Measurements from ENCODE around the gene DPF1. TPM values are rescaled to one million over a fixed set of nuclear protein-coding genes. Genes with fewer than 3 reads are reported as not detected.

The DPF1 gene
- total and polyA plus RNA-seq, 10 of the 15 experiments (the other 5 are each of a cell fraction or from before 2014, with no cell fraction given), result 0.11 to 4.3 (median 2.4) TPM

DNA sequence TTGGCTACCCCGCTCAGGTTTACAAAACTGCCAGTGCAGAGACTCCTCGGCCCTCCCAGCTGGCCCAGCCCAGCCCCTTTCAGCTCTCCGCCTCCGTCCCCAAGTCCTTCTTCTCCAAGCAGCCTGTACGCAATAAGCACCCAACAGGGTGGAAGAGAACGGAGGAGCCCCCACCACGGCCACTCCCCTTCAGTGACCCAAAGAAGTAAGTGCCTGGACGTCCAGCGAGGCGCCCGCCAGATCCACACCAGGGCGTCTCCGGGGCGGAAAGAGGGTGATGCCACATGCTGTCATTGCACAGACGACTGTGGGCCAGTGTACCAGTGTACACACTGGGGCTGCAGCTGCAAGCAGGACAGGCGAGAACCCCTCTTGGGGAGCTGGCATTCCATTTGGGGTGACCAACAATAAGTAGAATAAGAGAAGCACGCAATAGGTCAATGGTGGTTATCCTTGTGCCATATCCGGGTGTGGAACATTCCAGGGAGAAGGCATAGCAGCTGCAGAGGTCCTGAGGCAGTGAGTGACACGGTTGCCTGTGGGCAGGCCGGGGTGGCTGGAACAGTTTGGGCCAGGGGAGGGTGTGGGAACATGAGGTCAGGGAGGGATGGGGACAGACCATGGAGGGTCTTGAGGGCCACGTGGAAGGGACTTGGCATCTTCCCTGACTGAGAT is 41.3 kb downstream of the DPF1 start:
- ATAC-seq, result no peak
- H3K36me3 ChIP-seq (ENCODE audit: control insufficient read depth in 2 of 2, insufficient read depth in 2 of 2, low read length in 1 of 2), result peaks cover 2 to 11% of the 10 kb centered on the region in 2 experiments; a peak in 3 of 4 replicates
- BruUV-seq (replicated peaks), result no TSS peak
- H3K4me2 ChIP-seq (ENCODE audit: control insufficient read depth, insufficient read depth), result no peak overlapping the region
- peaks cover 3% of the 10 kb centered on the region; the same call in 2 of the 3 replicates for H3K9me3 ChIP-seq (replicated peaks; ENCODE audit: control insufficient read depth, insufficient read depth, low read length)
- intact Hi-C loops (cut with micrococcal nuclease; ENCODE audit: unreplicated experiment) (no loop called here), in situ Hi-C loops (cut with MboI) (no loop called here)
- H3K4me3 ChIP-seq, result no peak overlapping the region
- H3K9ac ChIP-seq (ENCODE audit: control insufficient read depth, insufficient read depth, low read length), result no peak overlapping the region
- no peak overlapping the region for H3K27ac ChIP-seq (ENCODE audit: control insufficient read depth, insufficient read depth)
- no peak for FAIRE-seq
- SMC1A ChIA-PET (ENCODE audit: uncharacterized antibody, unreplicated experiment), result no interaction called here
- WGBS (ENCODE audit: insufficient coverage, insufficient replicate concordance, low lambda C conversion rate, missing lambda C conversion rate), result 93% methylated on average over 21 of the region's 21 CpGs
- no peaks in the 10 kb centered on the region for H3K79me2 ChIP-seq (ENCODE audit: control insufficient read depth, insufficient read depth, low read length)
- no peak for TF ChIP-seq RUNX3 (IDR thresholded peaks at IDR 0.05; ENCODE audit: low read length)
- no peak for TF ChIP-seq SMARCA5 (IDR thresholded peaks at IDR 0.05)
- no peak for TF ChIP-seq RCOR1 (conservative IDR thresholded peaks at IDR 0.05; ENCODE audit: low read depth, low read length)
- no peak for TF ChIP-seq KAT2A (conservative IDR thresholded peaks at IDR 0.05; ENCODE audit: control insufficient read depth, low read depth, low read length)
- TF ChIP-seq FOS (IDR thresholded peaks at IDR 0.05; ENCODE audit: borderline replicate concordance, extremely low read depth, insufficient read length), result no peak
- TF ChIP-seq CREM (IDR thresholded peaks at IDR 0.05; ENCODE audit: low read depth), result no peak
- TF ChIP-seq, protein P1, sequence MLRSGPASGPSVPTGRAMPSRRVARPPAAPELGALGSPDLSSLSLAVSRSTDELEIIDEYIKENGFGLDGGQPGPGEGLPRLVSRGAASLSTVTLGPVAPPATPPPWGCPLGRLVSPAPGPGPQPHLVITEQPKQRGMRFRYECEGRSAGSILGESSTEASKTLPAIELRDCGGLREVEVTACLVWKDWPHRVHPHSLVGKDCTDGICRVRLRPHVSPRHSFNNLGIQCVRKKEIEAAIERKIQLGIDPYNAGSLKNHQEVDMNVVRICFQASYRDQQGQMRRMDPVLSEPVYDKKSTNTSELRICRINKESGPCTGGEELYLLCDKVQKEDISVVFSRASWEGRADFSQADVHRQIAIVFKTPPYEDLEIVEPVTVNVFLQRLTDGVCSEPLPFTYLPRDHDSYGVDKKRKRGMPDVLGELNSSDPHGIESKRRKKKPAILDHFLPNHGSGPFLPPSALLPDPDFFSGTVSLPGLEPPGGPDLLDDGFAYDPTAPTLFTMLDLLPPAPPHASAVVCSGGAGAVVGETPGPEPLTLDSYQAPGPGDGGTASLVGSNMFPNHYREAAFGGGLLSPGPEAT (IDR thresholded peaks at IDR 0.05; ENCODE audit: low read depth), result no peak
- no peak for TF ChIP-seq SIX5 (IDR thresholded peaks at IDR 0.05; ENCODE audit: low read depth, low read length, severe bottlenecking)
- TF ChIP-seq, protein P2, sequence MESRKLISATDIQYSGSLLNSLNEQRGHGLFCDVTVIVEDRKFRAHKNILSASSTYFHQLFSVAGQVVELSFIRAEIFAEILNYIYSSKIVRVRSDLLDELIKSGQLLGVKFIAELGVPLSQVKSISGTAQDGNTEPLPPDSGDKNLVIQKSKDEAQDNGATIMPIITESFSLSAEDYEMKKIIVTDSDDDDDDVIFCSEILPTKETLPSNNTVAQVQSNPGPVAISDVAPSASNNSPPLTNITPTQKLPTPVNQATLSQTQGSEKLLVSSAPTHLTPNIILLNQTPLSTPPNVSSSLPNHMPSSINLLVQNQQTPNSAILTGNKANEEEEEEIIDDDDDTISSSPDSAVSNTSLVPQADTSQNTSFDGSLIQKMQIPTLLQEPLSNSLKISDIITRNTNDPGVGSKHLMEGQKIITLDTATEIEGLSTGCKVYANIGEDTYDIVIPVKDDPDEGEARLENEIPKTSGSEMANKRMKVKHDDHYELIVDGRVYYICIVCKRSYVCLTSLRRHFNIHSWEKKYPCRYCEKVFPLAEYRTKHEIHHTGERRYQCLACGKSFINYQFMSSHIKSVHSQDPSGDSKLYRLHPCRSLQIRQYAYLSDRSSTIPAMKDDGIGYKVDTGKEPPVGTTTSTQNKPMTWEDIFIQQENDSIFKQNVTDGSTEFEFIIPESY (IDR thresholded peaks at IDR 0.05), result no peak
- no peak for TF ChIP-seq ZNF274 (IDR thresholded peaks at IDR 0.05; ENCODE audit: insufficient read depth, insufficient read length)
- TF ChIP-seq EZH2 (IDR thresholded peaks at IDR 0.05; ENCODE audit: borderline replicate concordance, control insufficient read depth, low read depth, low read length), result no peak
- TF ChIP-seq RFX5 (IDR thresholded peaks at IDR 0.05; ENCODE audit: low read depth, low read length), result no peak
- TF ChIP-seq, protein P3, sequence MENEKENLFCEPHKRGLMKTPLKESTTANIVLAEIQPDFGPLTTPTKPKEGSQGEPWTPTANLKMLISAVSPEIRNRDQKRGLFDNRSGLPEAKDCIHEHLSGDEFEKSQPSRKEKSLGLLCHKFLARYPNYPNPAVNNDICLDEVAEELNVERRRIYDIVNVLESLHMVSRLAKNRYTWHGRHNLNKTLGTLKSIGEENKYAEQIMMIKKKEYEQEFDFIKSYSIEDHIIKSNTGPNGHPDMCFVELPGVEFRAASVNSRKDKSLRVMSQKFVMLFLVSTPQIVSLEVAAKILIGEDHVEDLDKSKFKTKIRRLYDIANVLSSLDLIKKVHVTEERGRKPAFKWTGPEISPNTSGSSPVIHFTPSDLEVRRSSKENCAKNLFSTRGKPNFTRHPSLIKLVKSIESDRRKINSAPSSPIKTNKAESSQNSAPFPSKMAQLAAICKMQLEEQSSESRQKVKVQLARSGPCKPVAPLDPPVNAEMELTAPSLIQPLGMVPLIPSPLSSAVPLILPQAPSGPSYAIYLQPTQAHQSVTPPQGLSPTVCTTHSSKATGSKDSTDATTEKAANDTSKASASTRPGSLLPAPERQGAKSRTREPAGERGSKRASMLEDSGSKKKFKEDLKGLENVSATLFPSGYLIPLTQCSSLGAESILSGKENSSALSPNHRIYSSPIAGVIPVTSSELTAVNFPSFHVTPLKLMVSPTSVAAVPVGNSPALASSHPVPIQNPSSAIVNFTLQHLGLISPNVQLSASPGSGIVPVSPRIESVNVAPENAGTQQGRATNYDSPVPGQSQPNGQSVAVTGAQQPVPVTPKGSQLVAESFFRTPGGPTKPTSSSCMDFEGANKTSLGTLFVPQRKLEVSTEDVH (IDR thresholded peaks at IDR 0.05; ENCODE audit: low read depth, partially characterized antibody), result no peak
- no peak overlapping the region for H2AFZ ChIP-seq (ENCODE audit: control insufficient read depth, low read depth, low read length)
- no peaks in the 10 kb centered on the region for H3K4me1 ChIP-seq (ENCODE audit: control insufficient read depth, insufficient read depth, low read length)
- RAD21 ChIA-PET (ENCODE audit: unreplicated experiment), result no interaction called here
- CTCF ChIA-PET, result no interaction called here
- POLR2A ChIA-PET, result no interaction called here
- H3K27me3 ChIP-seq (replicated peaks in 1 of 2; ENCODE audit: control insufficient read depth in 2 of 2, insufficient read depth in 2 of 2, low read length in 1 of 2), result no peaks in the 10 kb centered on the region
- DNase-seq (ENCODE audit: low read depth, low spot score), result no peak
- no peaks in the 10 kb centered on the region for H4K20me1 ChIP-seq (ENCODE audit: control insufficient read depth, insufficient read depth)
